Neural crest cell (in vitro differentiated cells): Measurements from ENCODE around the gene LIAS. TPM values are rescaled to one million over a fixed set of nuclear protein-coding genes. Genes with fewer than 3 reads are reported as not detected.

Experiments
- DNase-seq: peaks from one replicate; pipeline ENCODE4 v3.0.0; 2021; ENCODE audit warnings: low read depth, mixed read lengths, low spot score
- H3K27ac Mint-ChIP-seq: one replicate; pipeline ENCODE4 v1.8.0; 2021; ENCODE audit warnings: mild to moderate bottlenecking, mixed read lengths; ENCODE audit not compliant: unreplicated experiment
- H3K27me3 Mint-ChIP-seq: 2 replicates; pipeline ENCODE4 v1.8.0; 2021; ENCODE audit warnings: low read depth, mild to moderate bottlenecking, mixed read lengths
- H3K36me3 Mint-ChIP-seq: 2 replicates; pipeline ENCODE4 v1.8.0; 2021; ENCODE audit warnings: low read depth, mild to moderate bottlenecking, mixed read lengths
- H3K4me1 Mint-ChIP-seq: 2 replicates; pipeline ENCODE4 v1.8.0; 2021; ENCODE audit warnings: mixed read lengths
- H3K4me3 Mint-ChIP-seq: one replicate; pipeline ENCODE4 v1.8.0; 2021; ENCODE audit warnings: mild to moderate bottlenecking, mixed read lengths
- H3K9me3 Mint-ChIP-seq: 2 replicates; pipeline ENCODE4 v1.8.0; 2021; ENCODE audit warnings: mixed read lengths
- CTCF ChIP-seq: fragments of 200-600 bp; sonication (generic); conservative IDR thresholded peaks from 2 replicates; pipeline ENCODE4 v1.5.0; 2021; ENCODE audit warnings: antibody characterized with exemption, mild to moderate bottlenecking
- total RNA-seq: library from RNA; stranded (reverse); gene quantifications from 2 replicates; pipeline ENCODE4 v1.2.1, GENCODE V29; 2021

Gene LIAS
- total RNA-seq, 1 donor from 2014 or later, result 19.0 TPM

- no peak for TF ChIP-seq CTCF
- H3K4me1 Mint-ChIP-seq, result no peaks in the 10 kb centered on the region
- H3K36me3 Mint-ChIP-seq, result no peaks in the 10 kb centered on the region
Observed at GRCh38 chr4:39441593-39441992, 17.3 kb upstream of the LIAS start.

GRCh38 chr4:39442998-39443397, 15.9 kb upstream of the LIAS start:
- Mint-ChIP-seq H3K36me3 (no peaks in the 10 kb centered on the region), H3K4me1 (no peaks in the 10 kb centered on the region), H3K27ac (no peak overlapping the region), H3K4me3 (no peak overlapping the region), H3K27me3 (peaks cover 13% of the 10 kb centered on the region), H3K9me3 (no peaks in the 10 kb centered on the region)
- DNase-seq, result no peak
- no peak for TF ChIP-seq CTCF

More at GRCh38 chr4:39441593-39441992, 17.3 kb upstream of the LIAS start:
- H3K27me3 Mint-ChIP-seq, result peaks cover 26% of the 10 kb centered on the region
- no peak overlapping the region for H3K4me3 Mint-ChIP-seq
- no peak overlapping the region for H3K27ac Mint-ChIP-seq
- DNase-seq, result no peak
- H3K9me3 Mint-ChIP-seq, result no peaks in the 10 kb centered on the region

GRCh38 chr4:39446483-39446841, 12.4 kb upstream of the LIAS start:
- no peak overlapping the region for H3K27ac Mint-ChIP-seq
- no peak overlapping the region for H3K4me3 Mint-ChIP-seq
- H3K27me3 Mint-ChIP-seq, result no peaks in the 10 kb centered on the region
- H3K36me3 Mint-ChIP-seq, result peaks cover 2% of the 10 kb centered on the region
- H3K4me1 Mint-ChIP-seq, result no peaks in the 10 kb centered on the region
- H3K9me3 Mint-ChIP-seq, result no peaks in the 10 kb centered on the region
- TF ChIP-seq CTCF, result no peak
- no peak for DNase-seq

- DNase-seq, result no peak
- no peak for TF ChIP-seq CTCF
- Mint-ChIP-seq H3K9me3 (no peaks in the 10 kb centered on the region), H3K36me3 (peaks cover 4% of the 10 kb centered on the region), H3K4me1 (peaks cover 2% of the 10 kb centered on the region), H3K27me3 (no peaks in the 10 kb centered on the region), H3K4me3 (no peak overlapping the region), H3K27ac (no peak overlapping the region)
Observed at GRCh38 chr4:39446842-39447573, 11.8 kb upstream of the LIAS start.

- DNase-seq, result no peak
- H3K9me3 Mint-ChIP-seq, result no peaks in the 10 kb centered on the region
- H3K27ac Mint-ChIP-seq, result no peak overlapping the region
- H3K27me3 Mint-ChIP-seq, result no peaks in the 10 kb centered on the region
- peaks cover 22% of the 10 kb centered on the region for H3K36me3 Mint-ChIP-seq
- no peak for TF ChIP-seq CTCF
- H3K4me3 Mint-ChIP-seq, result no peak overlapping the region
- peaks cover 11% of the 10 kb centered on the region for H3K4me1 Mint-ChIP-seq
Observed at GRCh38 chr4:39450618-39451017, 8.2 kb upstream of the LIAS start.
